CD1c-positive myeloid dendritic cell (primary cell): ENCODE measurements around the gene UBE2J2.
"Not testable (repeated sequence)": the region's sequence is repeated elsewhere in the genome, so short reads cannot be mapped to it uniquely, and the experiment has no call there.

Experiments
- DNase-seq: peaks from one replicate; pipeline ENCODE4 v3.0.0-alpha.2; 2016; ENCODE audit errors: extremely low spot score

The UBE2J2 gene

GRCh38 chr1:1273512-1274298, at the start of gene UBE2J2:
Gene UBE2J2, minus strand, starts transcription at chr1:1273854. Its CDS starts 5,862 bp downstream, at chr1:1267992.
- DNase-seq: peak; percentile 93

- DNase-seq: no peak
These were observed 49.3 kb upstream of the UBE2J2 start for GRCh38 chr1:1322952-1323351.

- no peak for DNase-seq
These were observed 48.8 kb upstream of the UBE2J2 start for GRCh38 chr1:1322418-1322817.

- DNase-seq: no peak
These were observed 47.8 kb upstream of the UBE2J2 start for GRCh38 chr1:1321477-1321876.

- DNase-seq: no peak
These were observed 47.2 kb upstream of the UBE2J2 start for GRCh38 chr1:1320666-1321448.

GRCh38 chr1:1319646-1319941, 45.9 kb upstream of the UBE2J2 start:
- no peak for DNase-seq

GRCh38 chr1:1318777-1319645, 45.4 kb upstream of the UBE2J2 start:
- DNase-seq: no peak

GRCh38 chr1:1318131-1318652, 44.5 kb upstream of the UBE2J2 start:
- no peak for DNase-seq

- DNase-seq: no peak
These were observed 43.8 kb upstream of the UBE2J2 start for GRCh38 chr1:1317420-1317819.

GRCh38 chr1:1316199-1316598, 42.5 kb upstream of the UBE2J2 start:
- DNase-seq: not testable (repeated sequence)

GRCh38 chr1:1315435-1315954, 41.8 kb upstream of the UBE2J2 start:
- no peak for DNase-seq

GRCh38 chr1:1314678-1315335, 41.2 kb upstream of the UBE2J2 start:
- DNase-seq: no peak

- DNase-seq: no peak
These were observed 40.6 kb upstream of the UBE2J2 start for GRCh38 chr1:1314237-1314586.

- no peak for DNase-seq
These were observed 40.0 kb upstream of the UBE2J2 start for GRCh38 chr1:1313500-1314236.

- DNase-seq: no peak
These were observed 39.0 kb upstream of the UBE2J2 start for GRCh38 chr1:1312450-1313314.

- DNase-seq: no peak
These were observed 37.8 kb upstream of the UBE2J2 start for GRCh38 chr1:1311107-1312104.

- DNase-seq: no peak
These were observed 36.9 kb upstream of the UBE2J2 start for GRCh38 chr1:1310476-1311053.

GRCh38 chr1:1310109-1310385, 36.4 kb upstream of the UBE2J2 start:
- DNase-seq: no peak
